Measurements from ENCODE around the gene P3H1.
"Not testable (repeated sequence)": the region's sequence is repeated elsewhere in the genome, so short reads cannot be mapped to it uniquely, and the experiment has no call there.

P3H1 gene

GRCh38 chr1:42753070-42753469 is 13.8 kb downstream of the P3H1 start:
- Histone ChIP-seq H3K4me1 (ENCODE audit: insufficient read depth, low read length) (no peaks in the 10 kb centered on the region), H3K4me3 (ENCODE audit: low read length) (no peak overlapping the region), H3K36me3 (ENCODE audit: insufficient read depth, low read length) (peaks cover 86% of the 10 kb centered on the region), H3K9me3 (ENCODE audit: insufficient read depth, low read depth, low read length) (peaks cover 4% of the 10 kb centered on the region; the same call in 1 of the 2 replicates), H3K9ac (ENCODE audit: low read depth, low read length) (no peak overlapping the region), H3K27ac (ENCODE audit: low read depth, low read length) (no peak overlapping the region), H3K27me3 (ENCODE audit: insufficient read depth, low read length) (no peaks in the 10 kb centered on the region)
- WGBS: 81% methylated on average over 1 of the region's 1 CpG

GRCh38 chr1:42752284-42752683 is 14.5 kb downstream of the P3H1 start:
- Histone ChIP-seq H3K36me3 (ENCODE audit: insufficient read depth, low read length) (peaks cover 85% of the 10 kb centered on the region), H3K4me1 (ENCODE audit: insufficient read depth, low read length) (no peaks in the 10 kb centered on the region), H3K27me3 (ENCODE audit: insufficient read depth, low read length) (no peaks in the 10 kb centered on the region), H3K9ac (ENCODE audit: low read depth, low read length) (no peak overlapping the region), H3K9me3 (ENCODE audit: insufficient read depth, low read depth, low read length) (peaks cover 4% of the 10 kb centered on the region; the same call in 1 of the 2 replicates), H3K27ac (ENCODE audit: low read depth, low read length) (no peak overlapping the region), H3K4me3 (ENCODE audit: low read length) (no peak overlapping the region)
- WGBS: 93% methylated on average over 6 of the region's 6 CpGs

- not testable (repeated sequence) for H3K4me1 ChIP-seq (ENCODE audit: insufficient read depth, low read length); H3K4me3 ChIP-seq (ENCODE audit: low read length); H3K27me3 ChIP-seq (ENCODE audit: insufficient read depth, low read length); H3K9ac ChIP-seq (ENCODE audit: low read depth, low read length); H3K27ac ChIP-seq (ENCODE audit: low read depth, low read length); H3K9me3 ChIP-seq (ENCODE audit: insufficient read depth, low read depth, low read length)
- peaks cover 84% of the 10 kb centered on the region for H3K36me3 ChIP-seq (ENCODE audit: insufficient read depth, low read length)
- 93% methylated on average over 7 of the region's 8 CpGs for WGBS
Observed at GRCh38 chr1:42751511-42752070, 15.2 kb downstream of the P3H1 start.

- H3K9ac ChIP-seq (ENCODE audit: low read depth, low read length): no peak overlapping the region
- H3K27me3 ChIP-seq (ENCODE audit: insufficient read depth, low read length): no peaks in the 10 kb centered on the region
- 97% methylated on average over 12 of the region's 12 CpGs for WGBS
- H3K4me1 ChIP-seq (ENCODE audit: insufficient read depth, low read length): no peaks in the 10 kb centered on the region
- no peak overlapping the region for H3K4me3 ChIP-seq (ENCODE audit: low read length)
- H3K36me3 ChIP-seq (ENCODE audit: insufficient read depth, low read length): peaks cover 79% of the 10 kb centered on the region
- no peak overlapping the region for H3K27ac ChIP-seq (ENCODE audit: low read depth, low read length)
- H3K9me3 ChIP-seq (ENCODE audit: insufficient read depth, low read depth, low read length): peaks cover 4% of the 10 kb centered on the region; the same call in 1 of the 2 replicates
Observed at GRCh38 chr1:42750041-42750440, 16.8 kb downstream of the P3H1 start.

GRCh38 chr1:42748461-42749410 is 18.1 kb downstream of the P3H1 start:
- H3K27ac ChIP-seq (ENCODE audit: low read depth, low read length): no peak overlapping the region
- H3K9me3 ChIP-seq (ENCODE audit: insufficient read depth, low read depth, low read length): peaks cover 4% of the 10 kb centered on the region; the same call in 1 of the 2 replicates
- 93% methylated on average over 14 of the region's 14 CpGs for WGBS
- H3K9ac ChIP-seq (ENCODE audit: low read depth, low read length): no peak overlapping the region
- no peaks in the 10 kb centered on the region for H3K27me3 ChIP-seq (ENCODE audit: insufficient read depth, low read length)
- peaks cover 66% of the 10 kb centered on the region for H3K36me3 ChIP-seq (ENCODE audit: insufficient read depth, low read length)
- H3K4me1 ChIP-seq (ENCODE audit: insufficient read depth, low read length): no peaks in the 10 kb centered on the region
- H3K4me3 ChIP-seq (ENCODE audit: low read length): no peak overlapping the region

GRCh38 chr1:42748021-42748420 is 18.8 kb downstream of the P3H1 start:
- WGBS: 96% methylated on average over 10 of the region's 10 CpGs
- peaks cover 59% of the 10 kb centered on the region for H3K36me3 ChIP-seq (ENCODE audit: insufficient read depth, low read length)

GRCh38 chr1:42747125-42747524 is 19.7 kb downstream of the P3H1 start:
- Histone ChIP-seq H3K36me3 (ENCODE audit: insufficient read depth, low read length) (peaks cover 50% of the 10 kb centered on the region), H3K4me1 (ENCODE audit: insufficient read depth, low read length) (0 out of 2 replicates have a peak, but pooled peaks cover 6% of the 10 kb centered on the region), H3K27me3 (ENCODE audit: insufficient read depth, low read length) (no peaks in the 10 kb centered on the region), H3K9ac (ENCODE audit: low read depth, low read length) (no peak overlapping the region), H3K27ac (ENCODE audit: low read depth, low read length) (no peak overlapping the region), H3K4me3 (ENCODE audit: low read length) (no peak overlapping the region), H3K9me3 (ENCODE audit: insufficient read depth, low read depth, low read length) (peaks cover 4% of the 10 kb centered on the region; the same call in 1 of the 2 replicates)
- 72% methylated on average over 14 of the region's 14 CpGs for WGBS

More at GRCh38 chr1:42748021-42748420, 18.8 kb downstream of the P3H1 start:
- H3K27me3 ChIP-seq (ENCODE audit: insufficient read depth, low read length): no peaks in the 10 kb centered on the region
- 0 out of 2 replicates have a peak, but pooled peaks cover 6% of the 10 kb centered on the region for H3K4me1 ChIP-seq (ENCODE audit: insufficient read depth, low read length)
- H3K27ac ChIP-seq (ENCODE audit: low read depth, low read length): no peak overlapping the region
- H3K9me3 ChIP-seq (ENCODE audit: insufficient read depth, low read depth, low read length): peaks cover 4% of the 10 kb centered on the region; the same call in 1 of the 2 replicates
- no peak overlapping the region for H3K9ac ChIP-seq (ENCODE audit: low read depth, low read length)
- H3K4me3 ChIP-seq (ENCODE audit: low read length): no peak overlapping the region

- Histone ChIP-seq H3K36me3 (ENCODE audit: insufficient read depth, low read length) (peaks cover 45% of the 10 kb centered on the region), H3K9me3 (ENCODE audit: insufficient read depth, low read depth, low read length) (peaks cover under 1% of the 10 kb centered on the region; the same call in 1 of the 2 replicates), H3K27ac (ENCODE audit: low read depth, low read length) (no peak overlapping the region), H3K27me3 (ENCODE audit: insufficient read depth, low read length) (no peaks in the 10 kb centered on the region), H3K4me3 (ENCODE audit: low read length) (no peak overlapping the region), H3K4me1 (ENCODE audit: insufficient read depth, low read length) (peaks cover 11% of the 10 kb centered on the region; the same call in 1 of the 2 replicates), H3K9ac (ENCODE audit: low read depth, low read length) (no peak overlapping the region)
- 96% methylated on average over 12 of the region's 12 CpGs for WGBS
Observed at GRCh38 chr1:42746436-42747105, 20.3 kb downstream of the P3H1 start.

GRCh38 chr1:42745851-42746250 is 21.0 kb downstream of the P3H1 start:
- H3K36me3 ChIP-seq (ENCODE audit: insufficient read depth, low read length): peaks cover 43% of the 10 kb centered on the region
- no peak overlapping the region for H3K27ac ChIP-seq (ENCODE audit: low read depth, low read length)
- no peak overlapping the region for H3K9ac ChIP-seq (ENCODE audit: low read depth, low read length)
- whole genome bisulfite sequencing: 94% methylated on average over 8 of the region's 8 CpGs
- H3K4me3 ChIP-seq (ENCODE audit: low read length): no peak overlapping the region
- no peaks in the 10 kb centered on the region for H3K9me3 ChIP-seq (ENCODE audit: insufficient read depth, low read depth, low read length)
- peaks cover 17% of the 10 kb centered on the region for H3K4me1 ChIP-seq (ENCODE audit: insufficient read depth, low read length)
- no peaks in the 10 kb centered on the region for H3K27me3 ChIP-seq (ENCODE audit: insufficient read depth, low read length)

- no peaks in the 10 kb centered on the region for H3K27me3 ChIP-seq (ENCODE audit: insufficient read depth, low read length)
- 95% methylated on average over 9 of the region's 9 CpGs for WGBS
- H3K27ac ChIP-seq (ENCODE audit: low read depth, low read length): no peak overlapping the region
- H3K36me3 ChIP-seq (ENCODE audit: insufficient read depth, low read length): peaks cover 31% of the 10 kb centered on the region
- H3K9me3 ChIP-seq (ENCODE audit: insufficient read depth, low read depth, low read length): no peaks in the 10 kb centered on the region
- H3K9ac ChIP-seq (ENCODE audit: low read depth, low read length): no peak overlapping the region
- H3K4me1 ChIP-seq (ENCODE audit: insufficient read depth, low read length): peaks cover 32% of the 10 kb centered on the region
- H3K4me3 ChIP-seq (ENCODE audit: low read length): no peak overlapping the region
Observed at GRCh38 chr1:42744148-42744413, 22.7 kb downstream of the P3H1 start.
